Liver (tissue), 3 donors: ENCODE data around the gene LRRC23.

Experiments
- ATF3 ChIP-seq: IDR thresholded peaks from 2 replicates; pipeline ENCODE4 v1.6.1; 2016; ENCODE audit warnings: antibody characterized with exemption
- CTCF ChIP-seq: fragments of 150-350 bp; IDR thresholded peaks from 2 replicates; pipeline ENCODE4 v1.5.1; 2017; ENCODE audit warnings: improper control_type of control experiment, low read depth, low read length; ENCODE audit not compliant: missing input control
- FOXA1 ChIP-seq: IDR thresholded peaks from 2 replicates; pipeline ENCODE4 v1.6.1; 2016; ENCODE audit warnings: antibody characterized with exemption
- GABPA ChIP-seq, 2 donors: IDR thresholded peaks in 1 of 2; conservative IDR thresholded peaks in 1 of 2; 2 replicates each; pipeline ENCODE4 v1.6.1; 2016; ENCODE audit warnings: antibody characterized with exemption in 2 of 2, mild to moderate bottlenecking in 1 of 2, moderate library complexity in 1 of 2
- JUND ChIP-seq, 2 donors: IDR thresholded peaks; 2 replicates each; pipeline ENCODE4 v1.6.1; 2016; ENCODE audit warnings: antibody characterized with exemption in 2 of 2
- SP1 ChIP-seq: IDR thresholded peaks from 2 replicates; pipeline ENCODE4 v1.6.1; 2018; ENCODE audit warnings: antibody characterized with exemption, mild to moderate bottlenecking
- YY1 ChIP-seq: IDR thresholded peaks from 2 replicates; pipeline ENCODE4 v1.6.1; 2016; ENCODE audit warnings: antibody characterized with exemption, mild to moderate bottlenecking
- TF ChIP-seq, protein P1 (sequence below): IDR thresholded peaks from 2 replicates; pipeline ENCODE4 v1.6.1; 2016; ENCODE audit warnings: antibody characterized with exemption
- donor health status: healthy.
- donor health status: healthy.

DNA sequence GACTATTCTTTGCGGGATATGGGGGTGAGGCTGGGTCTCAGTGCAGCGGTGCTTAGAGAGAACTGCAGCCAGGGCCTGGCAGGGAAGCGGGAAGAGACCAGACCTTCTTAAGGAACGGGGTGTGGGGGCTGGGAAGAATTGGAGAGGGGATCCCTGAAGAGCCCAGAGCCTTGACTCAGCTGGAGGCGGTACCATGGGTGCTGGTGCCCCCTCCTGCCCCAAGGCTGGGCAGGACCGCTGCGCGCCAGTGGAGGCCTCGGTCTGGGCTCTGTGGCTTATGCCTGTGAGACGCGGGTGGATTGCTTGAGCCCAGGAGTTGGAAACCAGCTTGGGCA is 37.7 kb downstream of the LRRC23 start:
- TF ChIP-seq CTCF = no peak
- no peak for TF ChIP-seq GABPA (IDR thresholded peaks at IDR 0.05 in 1 of 2, conservative IDR thresholded peaks at IDR 0.05 in 1 of 2)
- TF ChIP-seq ATF3 = no peak
- no peak for TF ChIP-seq FOXA1
- TF ChIP-seq, protein P1, sequence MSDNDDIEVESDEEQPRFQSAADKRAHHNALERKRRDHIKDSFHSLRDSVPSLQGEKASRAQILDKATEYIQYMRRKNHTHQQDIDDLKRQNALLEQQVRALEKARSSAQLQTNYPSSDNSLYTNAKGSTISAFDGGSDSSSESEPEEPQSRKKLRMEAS = no peak
- TF ChIP-seq YY1 = no peak
- TF ChIP-seq SP1 = no peak
- no peak for TF ChIP-seq JUND (IDR thresholded peaks at IDR 0.05)
